22Rv1 (cell line): ENCODE data around the gene ANXA6.
"Not testable (repeated sequence)": the region's sequence is repeated elsewhere in the genome, so short reads cannot be mapped to it uniquely, and the experiment has no call there.

ENCODE experiments used
- H3K27ac ChIP-seq: fragments of 450-650 bp; 2 replicates; pipeline ENCODE4 v1.5.1; 2017
- ZFX ChIP-seq: fragments of 450-650 bp; IDR thresholded peaks from 2 replicates; pipeline ENCODE4 v1.6.1; 2017; ENCODE audit warnings: antibody characterized with exemption, borderline replicate concordance
- TF ChIP-seq, protein P1 (sequence below): fragments of 450-650 bp; IDR thresholded peaks from 2 replicates; pipeline ENCODE4 v1.5.1; 2017; ENCODE audit warnings: mild to moderate bottlenecking

The ANXA6 gene

DNA sequence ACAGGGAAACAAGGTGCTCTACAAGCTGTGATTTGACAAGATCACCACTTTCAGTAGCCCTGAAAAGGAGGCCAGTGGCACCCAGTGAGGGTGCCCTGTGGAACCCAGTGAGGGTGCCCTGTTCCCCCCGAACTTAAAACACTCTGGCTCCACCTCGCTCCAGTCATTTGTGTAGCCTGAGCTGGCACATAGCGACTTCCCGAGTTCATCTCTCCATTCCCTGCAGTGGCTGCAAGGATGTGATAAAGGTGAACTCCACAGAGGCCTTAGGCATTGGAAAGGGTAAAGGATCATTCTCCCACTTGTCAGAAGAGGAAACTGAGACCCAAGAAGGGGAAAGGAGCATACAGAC is 21.9 kb upstream of the ANXA6 start:
- no peak for TF ChIP-seq ZFX
- TF ChIP-seq, protein P1, sequence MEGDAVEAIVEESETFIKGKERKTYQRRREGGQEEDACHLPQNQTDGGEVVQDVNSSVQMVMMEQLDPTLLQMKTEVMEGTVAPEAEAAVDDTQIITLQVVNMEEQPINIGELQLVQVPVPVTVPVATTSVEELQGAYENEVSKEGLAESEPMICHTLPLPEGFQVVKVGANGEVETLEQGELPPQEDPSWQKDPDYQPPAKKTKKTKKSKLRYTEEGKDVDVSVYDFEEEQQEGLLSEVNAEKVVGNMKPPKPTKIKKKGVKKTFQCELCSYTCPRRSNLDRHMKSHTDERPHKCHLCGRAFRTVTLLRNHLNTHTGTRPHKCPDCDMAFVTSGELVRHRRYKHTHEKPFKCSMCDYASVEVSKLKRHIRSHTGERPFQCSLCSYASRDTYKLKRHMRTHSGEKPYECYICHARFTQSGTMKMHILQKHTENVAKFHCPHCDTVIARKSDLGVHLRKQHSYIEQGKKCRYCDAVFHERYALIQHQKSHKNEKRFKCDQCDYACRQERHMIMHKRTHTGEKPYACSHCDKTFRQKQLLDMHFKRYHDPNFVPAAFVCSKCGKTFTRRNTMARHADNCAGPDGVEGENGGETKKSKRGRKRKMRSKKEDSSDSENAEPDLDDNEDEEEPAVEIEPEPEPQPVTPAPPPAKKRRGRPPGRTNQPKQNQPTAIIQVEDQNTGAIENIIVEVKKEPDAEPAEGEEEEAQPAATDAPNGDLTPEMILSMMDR, result no peak

DNA sequence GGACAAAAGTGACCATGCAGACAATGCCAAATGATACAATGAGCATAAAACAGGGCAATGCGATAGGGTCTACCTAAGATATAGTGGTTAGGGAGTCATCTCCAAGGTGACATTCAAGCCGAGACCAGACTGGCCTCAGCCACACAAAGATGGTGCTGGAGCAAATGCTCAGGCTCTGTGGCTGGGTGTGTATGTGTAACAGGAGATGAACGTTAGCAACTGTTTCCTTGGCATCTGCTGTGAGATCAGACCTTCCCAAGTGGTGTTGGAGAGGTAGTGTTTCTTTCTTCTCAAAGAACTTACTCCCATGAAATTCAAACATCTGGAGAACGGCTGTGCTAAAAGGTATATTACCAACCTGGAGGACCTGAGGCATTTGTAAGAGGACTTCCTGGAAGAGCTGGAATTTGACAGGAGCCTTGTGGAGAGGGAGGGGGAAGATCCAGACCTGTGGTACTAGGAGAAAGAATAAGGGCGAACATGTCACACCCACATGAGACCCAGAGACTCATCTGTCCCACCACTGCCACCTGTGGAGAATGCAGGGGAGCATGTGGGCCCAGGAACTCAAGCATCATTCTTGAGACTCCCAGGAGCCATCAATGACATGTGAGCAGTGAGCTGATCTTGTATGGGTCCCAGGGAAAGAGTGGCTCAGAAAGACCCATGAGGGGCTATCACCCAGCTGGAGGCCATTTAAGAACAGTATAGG is 21.4 kb upstream of the ANXA6 start:
- TF ChIP-seq ZFX, result no peak
- TF ChIP-seq, protein P1, result no peak
- no peak overlapping the region for H3K27ac ChIP-seq

More for the DNA sequence above, 21.9 kb upstream of the ANXA6 start:
- no peak overlapping the region for H3K27ac ChIP-seq

DNA sequence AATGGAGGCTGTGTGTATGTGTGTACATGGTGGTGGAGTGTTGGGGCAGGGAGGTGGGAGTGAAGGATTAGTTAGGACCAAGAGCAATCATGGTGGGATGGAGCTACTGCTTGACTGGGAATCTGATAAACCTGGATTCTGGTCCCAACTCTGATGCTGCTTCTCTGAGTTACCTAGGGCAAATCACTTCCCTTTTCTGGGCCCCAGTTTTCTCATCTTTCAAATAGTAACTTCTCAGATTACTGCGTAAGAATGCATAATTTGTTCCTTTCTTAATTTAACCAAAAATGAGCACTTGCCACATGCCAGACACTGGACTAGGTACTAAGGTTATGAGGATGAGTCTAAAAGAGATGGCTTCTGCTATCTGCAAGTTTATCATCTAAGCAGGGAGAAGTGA is 20.8 kb upstream of the ANXA6 start:
- H3K27ac ChIP-seq, result no peak overlapping the region
- TF ChIP-seq, protein P1, result no peak
- TF ChIP-seq ZFX, result no peak

DNA sequence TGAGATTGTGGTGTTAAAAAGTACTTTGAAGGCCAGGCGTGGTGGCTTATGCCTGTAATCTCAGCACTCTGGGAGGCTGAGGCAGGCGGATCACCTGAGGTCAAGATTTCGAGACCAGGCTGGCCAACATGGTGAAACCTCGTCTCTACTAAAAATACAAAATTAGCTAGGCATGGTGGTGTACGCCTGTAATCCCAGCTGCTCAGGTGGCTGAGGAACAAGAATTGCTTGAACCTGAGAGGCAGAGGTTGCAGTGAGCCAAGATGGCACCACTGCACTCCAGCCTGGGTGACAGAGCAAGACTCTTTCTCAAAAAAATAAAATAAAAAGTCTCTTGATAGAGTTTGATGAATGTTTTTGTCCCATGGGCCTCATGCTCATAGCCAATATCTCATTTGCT is 18.7 kb upstream of the ANXA6 start:
- H3K27ac ChIP-seq, result not testable (repeated sequence)

DNA sequence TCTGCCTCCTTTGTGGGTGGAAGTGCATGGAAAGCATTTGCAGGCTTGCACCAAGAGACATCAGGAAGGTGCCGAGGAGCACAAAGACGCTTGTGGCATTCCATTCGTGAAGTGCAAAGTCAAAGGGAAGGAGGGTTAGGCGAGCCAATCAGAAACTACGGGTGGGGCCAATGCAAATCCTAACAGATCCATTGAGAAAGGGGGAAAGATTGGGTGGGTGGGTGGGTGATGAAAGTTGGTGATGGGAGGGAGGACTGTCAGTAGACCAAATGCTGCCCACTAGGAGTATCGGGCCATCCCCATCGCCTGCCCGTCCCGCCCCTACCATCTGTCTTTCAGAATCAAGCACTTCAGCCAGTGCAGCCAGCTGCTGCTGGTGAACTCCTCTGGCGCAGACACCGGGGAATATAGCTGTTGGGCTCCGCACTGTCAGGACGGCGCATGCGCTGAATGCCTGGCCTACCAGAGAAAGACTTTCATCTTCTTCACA is 17.1 kb upstream of the ANXA6 start:
- TF ChIP-seq ZFX, result no peak
- TF ChIP-seq, protein P1, result no peak
- H3K27ac ChIP-seq, result no peak overlapping the region

DNA sequence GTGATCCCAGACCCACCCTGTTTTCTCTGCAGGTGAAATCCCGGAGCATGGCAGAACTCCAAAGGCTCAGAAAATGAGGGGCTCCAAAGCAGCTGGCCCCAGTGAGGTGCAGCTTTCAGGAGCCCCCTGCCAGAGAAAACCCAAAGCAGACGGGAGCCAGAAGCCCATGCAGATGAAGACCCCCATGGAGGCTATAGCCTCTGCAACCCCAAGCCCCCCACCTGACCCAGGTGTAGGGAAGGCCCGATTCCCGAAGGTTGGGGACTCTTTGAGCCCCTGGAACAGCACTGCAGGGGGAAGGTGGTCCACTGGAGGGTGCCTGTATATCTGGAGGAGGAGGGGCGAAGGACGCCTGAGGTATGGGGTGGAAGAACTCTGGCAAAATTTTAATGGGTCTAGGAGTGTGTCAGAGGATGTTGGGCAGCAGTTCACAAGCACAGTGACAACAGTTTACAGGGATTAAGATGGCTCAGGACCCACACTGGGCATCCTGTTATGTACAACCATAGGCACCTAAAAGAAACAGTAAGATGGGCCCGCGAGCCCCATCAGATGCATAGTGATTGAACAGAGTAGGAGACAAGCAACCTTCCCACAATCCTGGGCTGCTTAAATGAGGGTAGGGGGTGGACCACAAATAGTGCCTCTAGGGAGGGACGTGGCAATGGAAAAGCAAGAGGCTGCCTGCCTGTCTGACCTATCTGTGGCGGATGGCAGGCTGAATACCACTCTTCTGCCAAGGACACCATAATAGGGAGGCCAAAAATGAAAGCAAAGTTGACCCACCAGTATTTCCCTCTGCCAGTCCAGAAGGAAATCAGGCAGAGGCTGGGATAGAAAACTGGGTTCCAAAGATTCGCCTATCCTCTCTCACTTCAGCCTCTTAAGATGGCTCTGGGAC is 16.4 kb upstream of the ANXA6 start:
- H3K27ac ChIP-seq, result no peak overlapping the region
- TF ChIP-seq, protein P1, result no peak
- TF ChIP-seq ZFX, result no peak

DNA sequence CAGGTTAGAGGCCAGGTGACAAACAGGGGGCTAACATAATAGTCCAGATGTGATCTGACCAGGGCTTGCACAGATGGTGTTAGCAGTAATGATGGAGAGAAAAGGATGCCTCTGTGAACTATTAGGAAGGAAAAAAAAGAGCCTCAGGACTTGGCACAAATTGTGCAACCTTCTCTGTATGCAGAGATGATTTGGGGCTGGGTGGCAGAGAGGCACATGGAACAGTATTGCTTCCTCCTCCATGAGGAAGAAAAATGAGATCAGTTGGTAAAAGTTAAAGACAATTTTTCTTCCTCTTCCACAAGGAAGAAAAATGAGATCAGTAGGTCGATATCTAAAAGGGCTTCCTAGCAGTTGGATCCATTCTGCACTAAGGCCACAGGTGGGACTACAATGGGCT is 13.9 kb upstream of the ANXA6 start:
- no peak overlapping the region for H3K27ac ChIP-seq
- TF ChIP-seq, protein P1, result no peak
- no peak for TF ChIP-seq ZFX
